Measurements from ENCODE around the gene C3orf80. TPM values are rescaled to one million over a fixed set of nuclear protein-coding genes. Genes with fewer than 3 reads are reported as not detected.

The C3orf80 gene
- polyA plus RNA-seq, 1 donor (not counting 4 experiments of a cell fraction or from before 2014, with no cell fraction given) = not detected

DNA sequence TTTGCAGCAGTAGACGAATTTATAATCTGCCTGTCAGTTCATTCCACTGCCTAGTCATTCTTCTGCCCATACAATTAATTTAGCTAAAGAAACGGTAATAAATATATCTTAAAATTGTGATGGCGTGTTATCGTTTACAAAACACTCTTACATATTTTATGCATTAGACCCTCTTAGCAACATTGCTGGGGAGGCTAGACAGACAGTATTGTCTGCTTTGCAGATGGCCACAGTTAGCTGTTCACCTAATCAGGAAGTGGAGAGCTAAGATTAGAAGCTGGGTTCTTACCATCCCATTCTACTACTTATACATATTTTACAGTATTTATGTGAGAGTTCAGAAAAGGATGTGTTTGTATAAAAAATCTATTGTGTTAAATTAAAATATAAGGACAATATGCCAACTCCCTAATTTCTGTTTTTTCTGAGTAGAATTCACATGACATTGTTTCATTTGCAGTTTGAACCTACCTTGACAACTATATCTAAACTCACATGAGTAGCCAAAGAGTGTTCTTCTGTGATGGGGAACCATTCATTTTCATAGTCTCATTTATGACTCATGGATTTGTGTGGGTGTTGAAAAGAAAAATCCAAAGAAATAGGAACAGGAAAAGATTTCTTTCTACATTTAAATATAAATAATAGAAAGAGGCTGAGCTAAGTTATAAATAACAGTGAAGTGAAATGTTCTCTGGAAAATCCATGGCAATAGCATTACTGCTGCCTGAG is 41.7 kb upstream of the C3orf80 start:
- H2AFZ ChIP-seq (ENCODE audit: control insufficient read depth, low read length) = no peak overlapping the region
- no peaks in the 10 kb centered on the region for H3K4me1 ChIP-seq (ENCODE audit: control insufficient read depth, extremely low read depth, insufficient read depth, low read length)
- no peak for DNase-seq (ENCODE audit: low read depth, low spot score)
- no peak for TF ChIP-seq EZH2 (IDR thresholded peaks at IDR 0.05; ENCODE audit: low read length)
- TF ChIP-seq, protein P1, sequence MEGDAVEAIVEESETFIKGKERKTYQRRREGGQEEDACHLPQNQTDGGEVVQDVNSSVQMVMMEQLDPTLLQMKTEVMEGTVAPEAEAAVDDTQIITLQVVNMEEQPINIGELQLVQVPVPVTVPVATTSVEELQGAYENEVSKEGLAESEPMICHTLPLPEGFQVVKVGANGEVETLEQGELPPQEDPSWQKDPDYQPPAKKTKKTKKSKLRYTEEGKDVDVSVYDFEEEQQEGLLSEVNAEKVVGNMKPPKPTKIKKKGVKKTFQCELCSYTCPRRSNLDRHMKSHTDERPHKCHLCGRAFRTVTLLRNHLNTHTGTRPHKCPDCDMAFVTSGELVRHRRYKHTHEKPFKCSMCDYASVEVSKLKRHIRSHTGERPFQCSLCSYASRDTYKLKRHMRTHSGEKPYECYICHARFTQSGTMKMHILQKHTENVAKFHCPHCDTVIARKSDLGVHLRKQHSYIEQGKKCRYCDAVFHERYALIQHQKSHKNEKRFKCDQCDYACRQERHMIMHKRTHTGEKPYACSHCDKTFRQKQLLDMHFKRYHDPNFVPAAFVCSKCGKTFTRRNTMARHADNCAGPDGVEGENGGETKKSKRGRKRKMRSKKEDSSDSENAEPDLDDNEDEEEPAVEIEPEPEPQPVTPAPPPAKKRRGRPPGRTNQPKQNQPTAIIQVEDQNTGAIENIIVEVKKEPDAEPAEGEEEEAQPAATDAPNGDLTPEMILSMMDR (optimal IDR thresholded peaks at IDR 0.05 in 1 of 3, IDR thresholded peaks at IDR 0.05 in 1 of 3, conservative IDR thresholded peaks at IDR 0.05 in 1 of 3; ENCODE audit: extremely low read depth in 1 of 3, insufficient read depth in 2 of 3, low read length in 3 of 3) = no peak
- H3K79me2 ChIP-seq (ENCODE audit: control insufficient read depth, insufficient read depth, low read length) = no peaks in the 10 kb centered on the region
- H3K9me3 ChIP-seq (ENCODE audit: control insufficient read depth, low read depth, low read length) = no peaks in the 10 kb centered on the region
- no peaks in the 10 kb centered on the region for H3K9me1 ChIP-seq (ENCODE audit: control insufficient read depth, extremely low read depth, insufficient read depth, low read length)
- no peak for FAIRE-seq
- no peak overlapping the region for H3K4me2 ChIP-seq (ENCODE audit: control insufficient read depth, extremely low read depth, insufficient read depth, low read depth, low read length)
- no peaks in the 10 kb centered on the region for H3K36me3 ChIP-seq (ENCODE audit: control insufficient read depth in 2 of 2, extremely low read depth in 1 of 2, insufficient read depth in 2 of 2, low read length in 2 of 2)
- H3K27me3 ChIP-seq (ENCODE audit: control insufficient read depth, extremely low read depth, insufficient read depth, low read length) = peaks cover 3% of the 10 kb centered on the region
- dilution Hi-C loops (cut with MboI; ENCODE audit: extremely low pct_ligation_motif_present, low sequenced_read_pairs) = no loop called here
- H3K4me3 ChIP-seq (ENCODE audit: control insufficient read depth in 2 of 3, extremely low read depth in 1 of 3, insufficient read depth in 2 of 3, low read depth in 1 of 3, low read length in 3 of 3) = no peak overlapping the region
- H3K9ac ChIP-seq (ENCODE audit: control insufficient read depth, extremely low read depth, insufficient read depth, low read length) = no peak overlapping the region
- H3K27ac ChIP-seq (ENCODE audit: control insufficient read depth, insufficient read depth, low read length) = no peak overlapping the region
- H4K20me1 ChIP-seq (ENCODE audit: control insufficient read depth, extremely low read depth, insufficient read depth, low read length) = no peaks in the 10 kb centered on the region

DNA sequence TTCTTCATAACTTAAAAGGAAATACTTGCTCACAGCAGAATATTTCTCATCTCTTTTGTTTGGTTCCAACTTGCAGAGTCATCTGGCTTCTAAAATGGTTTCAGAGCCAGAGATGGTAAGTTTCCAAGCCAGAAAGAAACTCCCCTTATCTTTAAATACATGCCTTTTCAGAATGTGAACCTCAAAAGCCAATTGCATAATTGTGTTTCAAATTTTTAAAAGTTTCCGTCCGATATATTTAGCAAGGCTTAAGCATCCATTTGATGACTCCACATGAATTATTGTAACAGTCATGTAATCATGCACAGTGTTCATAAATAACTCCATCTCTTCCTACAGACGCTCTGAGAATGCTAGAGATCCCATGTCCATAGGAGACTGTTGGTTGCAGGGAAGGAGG is 40.6 kb upstream of the C3orf80 start:
- Histone ChIP-seq H3K79me2 (ENCODE audit: control insufficient read depth, insufficient read depth, low read length) (no peaks in the 10 kb centered on the region), H3K9me3 (ENCODE audit: control insufficient read depth, low read depth, low read length) (no peaks in the 10 kb centered on the region), H3K9me1 (ENCODE audit: control insufficient read depth, extremely low read depth, insufficient read depth, low read length) (no peaks in the 10 kb centered on the region), H3K9ac (ENCODE audit: control insufficient read depth, extremely low read depth, insufficient read depth, low read length) (no peak overlapping the region), H4K20me1 (ENCODE audit: control insufficient read depth, extremely low read depth, insufficient read depth, low read length) (no peaks in the 10 kb centered on the region), H3K4me2 (ENCODE audit: control insufficient read depth, extremely low read depth, insufficient read depth, low read depth, low read length) (no peak overlapping the region), H3K4me1 (ENCODE audit: control insufficient read depth, extremely low read depth, insufficient read depth, low read length) (no peaks in the 10 kb centered on the region), H3K27ac (ENCODE audit: control insufficient read depth, insufficient read depth, low read length) (no peak overlapping the region), H2AFZ (ENCODE audit: control insufficient read depth, low read length) (no peak overlapping the region), H3K4me3 (ENCODE audit: control insufficient read depth in 2 of 3, extremely low read depth in 1 of 3, insufficient read depth in 2 of 3, low read depth in 1 of 3, low read length in 3 of 3) (no peak overlapping the region), H3K27me3 (ENCODE audit: control insufficient read depth, extremely low read depth, insufficient read depth, low read length) (peaks cover 3% of the 10 kb centered on the region), H3K36me3 (ENCODE audit: control insufficient read depth in 2 of 2, extremely low read depth in 1 of 2, insufficient read depth in 2 of 2, low read length in 2 of 2) (no peaks in the 10 kb centered on the region)
- TF ChIP-seq, protein P1 (optimal IDR thresholded peaks at IDR 0.05 in 1 of 3, IDR thresholded peaks at IDR 0.05 in 1 of 3, conservative IDR thresholded peaks at IDR 0.05 in 1 of 3; ENCODE audit: extremely low read depth in 1 of 3, insufficient read depth in 2 of 3, low read length in 3 of 3) = no peak
- no peak for TF ChIP-seq EZH2 (IDR thresholded peaks at IDR 0.05; ENCODE audit: low read length)
- dilution Hi-C loops (cut with MboI; ENCODE audit: extremely low pct_ligation_motif_present, low sequenced_read_pairs) = no loop called here
- FAIRE-seq = no peak
- DNase-seq (ENCODE audit: low read depth, low spot score) = no peak
